ENCODE data around the gene NPRL2. TPM values are rescaled to one million over a fixed set of nuclear protein-coding genes. Genes with fewer than 3 reads are reported as not detected.

Gene NPRL2
- total and polyA plus RNA-seq, 2 of the 13 experiments (the other 11 are each of a cell fraction or from before 2014, with no cell fraction given): 30.6 to 51.4 TPM

DNA sequence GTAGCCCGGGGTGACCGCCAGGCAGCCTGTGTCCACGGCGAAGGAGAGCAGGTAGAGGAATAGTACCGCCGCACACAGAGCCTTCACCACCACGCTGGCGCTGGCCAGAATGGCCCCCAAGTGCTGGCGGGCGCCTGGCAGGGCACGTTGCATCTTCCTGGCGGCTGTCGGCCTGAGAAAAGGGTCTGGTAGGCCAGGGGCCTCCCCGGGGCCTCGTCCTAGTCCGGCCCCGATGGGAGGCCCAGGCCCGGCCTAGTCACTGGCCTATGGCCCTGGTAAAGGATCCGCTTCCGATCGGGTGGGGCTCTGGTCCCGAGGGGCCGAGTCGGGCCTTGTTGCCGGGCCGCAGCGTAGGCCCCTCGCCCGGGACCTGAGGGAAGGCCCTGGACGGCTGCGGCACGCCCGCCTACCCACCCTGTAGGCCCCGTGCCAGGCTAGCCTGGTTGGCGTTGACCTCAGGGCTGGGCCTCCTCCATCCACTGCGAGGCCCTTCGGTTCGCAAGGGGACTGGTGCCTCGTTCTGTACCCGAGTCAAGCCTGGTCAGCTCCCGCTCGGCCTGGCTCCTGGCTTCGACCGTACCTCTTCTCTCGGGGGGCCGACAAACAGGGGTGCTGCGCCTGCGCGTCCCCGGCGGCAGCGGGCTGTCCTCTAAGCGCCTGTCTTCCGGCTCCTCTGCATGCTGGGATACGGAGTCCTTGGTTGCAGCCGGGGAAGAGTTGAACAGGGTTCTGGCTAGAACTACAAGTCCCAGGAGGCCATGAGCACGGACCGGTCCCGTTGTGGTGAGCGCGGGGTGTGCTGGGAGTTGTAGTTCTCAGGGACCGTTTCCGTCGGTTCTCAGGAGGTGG is 8.6 kb upstream of the NPRL2 start, which contains the start of gene TMEM115 (continued):
- TF ChIP-seq, protein P1, sequence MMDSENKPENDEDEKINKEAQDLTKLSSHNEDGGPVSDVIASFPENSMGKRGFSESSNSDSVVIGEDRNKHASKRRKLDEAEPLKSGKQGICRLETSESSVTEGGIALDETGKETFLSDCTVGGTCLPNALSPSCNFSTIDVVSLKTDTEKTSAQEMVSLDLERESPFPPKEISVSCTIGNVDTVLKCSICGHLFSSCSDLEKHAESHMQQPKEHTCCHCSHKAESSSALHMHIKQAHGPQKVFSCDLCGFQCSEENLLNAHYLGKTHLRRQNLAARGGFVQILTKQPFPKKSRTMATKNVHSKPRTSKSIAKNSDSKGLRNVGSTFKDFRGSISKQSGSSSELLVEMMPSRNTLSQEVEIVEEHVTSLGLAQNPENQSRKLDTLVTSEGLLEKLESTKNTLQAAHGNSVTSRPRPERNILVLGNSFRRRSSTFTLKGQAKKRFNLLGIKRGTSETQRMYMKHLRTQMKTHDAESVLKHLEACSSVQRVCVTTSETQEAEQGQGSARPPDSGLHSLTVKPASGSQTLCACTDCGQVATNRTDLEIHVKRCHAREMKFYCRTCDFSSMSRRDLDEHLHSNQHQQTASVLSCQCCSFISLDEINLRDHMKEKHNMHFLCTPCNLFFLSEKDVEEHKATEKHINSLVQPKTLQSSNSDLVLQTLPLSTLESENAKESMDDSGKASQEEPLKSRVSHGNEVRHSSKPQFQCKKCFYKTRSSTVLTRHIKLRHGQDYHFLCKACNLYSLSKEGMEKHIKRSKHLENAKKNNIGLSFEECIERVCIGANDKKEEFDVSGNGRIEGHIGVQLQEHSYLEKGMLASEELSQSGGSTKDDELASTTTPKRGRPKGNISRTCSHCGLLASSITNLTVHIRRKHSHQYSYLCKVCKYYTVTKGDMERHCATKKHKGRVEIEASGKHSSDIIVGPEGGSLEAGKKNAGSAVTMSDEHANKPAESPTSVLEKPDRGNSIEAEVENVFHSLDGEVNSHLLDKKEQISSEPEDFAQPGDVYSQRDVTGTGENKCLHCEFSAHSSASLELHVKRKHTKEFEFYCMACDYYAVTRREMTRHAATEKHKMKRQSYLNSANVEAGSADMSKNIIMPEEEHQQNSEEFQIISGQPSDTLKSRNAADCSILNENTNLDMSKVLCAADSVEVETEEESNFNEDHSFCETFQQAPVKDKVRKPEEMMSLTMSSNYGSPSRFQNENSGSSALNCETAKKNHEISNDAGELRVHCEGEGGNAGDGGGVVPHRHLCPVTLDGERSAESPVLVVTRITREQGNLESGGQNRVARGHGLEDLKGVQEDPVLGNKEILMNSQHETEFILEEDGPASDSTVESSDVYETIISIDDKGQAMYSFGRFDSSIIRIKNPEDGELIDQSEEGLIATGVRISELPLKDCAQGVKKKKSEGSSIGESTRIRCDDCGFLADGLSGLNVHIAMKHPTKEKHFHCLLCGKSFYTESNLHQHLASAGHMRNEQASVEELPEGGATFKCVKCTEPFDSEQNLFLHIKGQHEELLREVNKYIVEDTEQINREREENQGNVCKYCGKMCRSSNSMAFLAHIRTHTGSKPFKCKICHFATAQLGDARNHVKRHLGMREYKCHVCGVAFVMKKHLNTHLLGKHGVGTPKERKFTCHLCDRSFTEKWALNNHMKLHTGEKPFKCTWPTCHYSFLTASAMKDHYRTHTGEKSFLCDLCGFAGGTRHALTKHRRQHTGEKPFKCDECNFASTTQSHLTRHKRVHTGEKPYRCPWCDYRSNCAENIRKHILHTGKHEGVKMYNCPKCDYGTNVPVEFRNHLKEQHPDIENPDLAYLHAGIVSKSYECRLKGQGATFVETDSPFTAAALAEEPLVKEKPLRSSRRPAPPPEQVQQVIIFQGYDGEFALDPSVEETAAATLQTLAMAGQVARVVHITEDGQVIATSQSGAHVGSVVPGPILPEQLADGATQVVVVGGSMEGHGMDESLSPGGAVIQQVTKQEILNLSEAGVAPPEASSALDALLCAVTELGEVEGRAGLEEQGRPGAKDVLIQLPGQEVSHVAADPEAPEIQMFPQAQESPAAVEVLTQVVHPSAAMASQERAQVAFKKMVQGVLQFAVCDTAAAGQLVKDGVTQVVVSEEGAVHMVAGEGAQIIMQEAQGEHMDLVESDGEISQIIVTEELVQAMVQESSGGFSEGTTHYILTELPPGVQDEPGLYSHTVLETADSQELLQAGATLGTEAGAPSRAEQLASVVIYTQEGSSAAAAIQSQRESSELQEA (CRISPR knock-in tag; IDR thresholded peaks at IDR 0.05; ENCODE audit: not compliant biosample characterization): peak; percentile 68
- TF ChIP-seq NFIB (CRISPR knock-in tag; IDR thresholded peaks at IDR 0.05; ENCODE audit: borderline replicate concordance): no peak
- peak; percentile 58; the same call in 1 of the 2 replicates for TF ChIP-seq ZNF614 (CRISPR knock-in tag; IDR thresholded peaks at IDR 0.05; ENCODE audit: borderline replicate concordance)
- TF ChIP-seq, protein P2, sequence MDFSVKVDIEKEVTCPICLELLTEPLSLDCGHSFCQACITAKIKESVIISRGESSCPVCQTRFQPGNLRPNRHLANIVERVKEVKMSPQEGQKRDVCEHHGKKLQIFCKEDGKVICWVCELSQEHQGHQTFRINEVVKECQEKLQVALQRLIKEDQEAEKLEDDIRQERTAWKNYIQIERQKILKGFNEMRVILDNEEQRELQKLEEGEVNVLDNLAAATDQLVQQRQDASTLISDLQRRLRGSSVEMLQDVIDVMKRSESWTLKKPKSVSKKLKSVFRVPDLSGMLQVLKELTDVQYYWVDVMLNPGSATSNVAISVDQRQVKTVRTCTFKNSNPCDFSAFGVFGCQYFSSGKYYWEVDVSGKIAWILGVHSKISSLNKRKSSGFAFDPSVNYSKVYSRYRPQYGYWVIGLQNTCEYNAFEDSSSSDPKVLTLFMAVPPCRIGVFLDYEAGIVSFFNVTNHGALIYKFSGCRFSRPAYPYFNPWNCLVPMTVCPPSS (IDR thresholded peaks at IDR 0.05): no peak
- TF ChIP-seq, protein P3, sequence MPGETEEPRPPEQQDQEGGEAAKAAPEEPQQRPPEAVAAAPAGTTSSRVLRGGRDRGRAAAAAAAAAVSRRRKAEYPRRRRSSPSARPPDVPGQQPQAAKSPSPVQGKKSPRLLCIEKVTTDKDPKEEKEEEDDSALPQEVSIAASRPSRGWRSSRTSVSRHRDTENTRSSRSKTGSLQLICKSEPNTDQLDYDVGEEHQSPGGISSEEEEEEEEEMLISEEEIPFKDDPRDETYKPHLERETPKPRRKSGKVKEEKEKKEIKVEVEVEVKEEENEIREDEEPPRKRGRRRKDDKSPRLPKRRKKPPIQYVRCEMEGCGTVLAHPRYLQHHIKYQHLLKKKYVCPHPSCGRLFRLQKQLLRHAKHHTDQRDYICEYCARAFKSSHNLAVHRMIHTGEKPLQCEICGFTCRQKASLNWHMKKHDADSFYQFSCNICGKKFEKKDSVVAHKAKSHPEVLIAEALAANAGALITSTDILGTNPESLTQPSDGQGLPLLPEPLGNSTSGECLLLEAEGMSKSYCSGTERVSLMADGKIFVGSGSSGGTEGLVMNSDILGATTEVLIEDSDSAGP (CRISPR knock-in tag; IDR thresholded peaks at IDR 0.05; ENCODE audit: borderline replicate concordance): peak; percentile 87
- TF ChIP-seq, protein P4, sequence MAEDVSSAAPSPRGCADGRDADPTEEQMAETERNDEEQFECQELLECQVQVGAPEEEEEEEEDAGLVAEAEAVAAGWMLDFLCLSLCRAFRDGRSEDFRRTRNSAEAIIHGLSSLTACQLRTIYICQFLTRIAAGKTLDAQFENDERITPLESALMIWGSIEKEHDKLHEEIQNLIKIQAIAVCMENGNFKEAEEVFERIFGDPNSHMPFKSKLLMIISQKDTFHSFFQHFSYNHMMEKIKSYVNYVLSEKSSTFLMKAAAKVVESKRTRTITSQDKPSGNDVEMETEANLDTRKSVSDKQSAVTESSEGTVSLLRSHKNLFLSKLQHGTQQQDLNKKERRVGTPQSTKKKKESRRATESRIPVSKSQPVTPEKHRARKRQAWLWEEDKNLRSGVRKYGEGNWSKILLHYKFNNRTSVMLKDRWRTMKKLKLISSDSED (CRISPR knock-in tag; IDR thresholded peaks at IDR 0.05): no peak
- TF ChIP-seq, protein P5, sequence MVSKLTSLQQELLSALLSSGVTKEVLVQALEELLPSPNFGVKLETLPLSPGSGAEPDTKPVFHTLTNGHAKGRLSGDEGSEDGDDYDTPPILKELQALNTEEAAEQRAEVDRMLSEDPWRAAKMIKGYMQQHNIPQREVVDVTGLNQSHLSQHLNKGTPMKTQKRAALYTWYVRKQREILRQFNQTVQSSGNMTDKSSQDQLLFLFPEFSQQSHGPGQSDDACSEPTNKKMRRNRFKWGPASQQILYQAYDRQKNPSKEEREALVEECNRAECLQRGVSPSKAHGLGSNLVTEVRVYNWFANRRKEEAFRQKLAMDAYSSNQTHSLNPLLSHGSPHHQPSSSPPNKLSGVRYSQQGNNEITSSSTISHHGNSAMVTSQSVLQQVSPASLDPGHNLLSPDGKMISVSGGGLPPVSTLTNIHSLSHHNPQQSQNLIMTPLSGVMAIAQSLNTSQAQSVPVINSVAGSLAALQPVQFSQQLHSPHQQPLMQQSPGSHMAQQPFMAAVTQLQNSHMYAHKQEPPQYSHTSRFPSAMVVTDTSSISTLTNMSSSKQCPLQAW (CRISPR knock-in tag; IDR thresholded peaks at IDR 0.05): peak; percentile 79
- TF ChIP-seq TSC22D2 (CRISPR knock-in tag; IDR thresholded peaks at IDR 0.05; ENCODE audit: borderline replicate concordance): peak; percentile 62; the same call in 1 of the 2 replicates
- peak; percentile 78 for TF ChIP-seq KDM4B (CRISPR knock-in tag; IDR thresholded peaks at IDR 0.05)
- TF ChIP-seq ZNF441 (CRISPR knock-in tag; IDR thresholded peaks at IDR 0.05; ENCODE audit: borderline replicate concordance): no peak
- TF ChIP-seq, protein P6, sequence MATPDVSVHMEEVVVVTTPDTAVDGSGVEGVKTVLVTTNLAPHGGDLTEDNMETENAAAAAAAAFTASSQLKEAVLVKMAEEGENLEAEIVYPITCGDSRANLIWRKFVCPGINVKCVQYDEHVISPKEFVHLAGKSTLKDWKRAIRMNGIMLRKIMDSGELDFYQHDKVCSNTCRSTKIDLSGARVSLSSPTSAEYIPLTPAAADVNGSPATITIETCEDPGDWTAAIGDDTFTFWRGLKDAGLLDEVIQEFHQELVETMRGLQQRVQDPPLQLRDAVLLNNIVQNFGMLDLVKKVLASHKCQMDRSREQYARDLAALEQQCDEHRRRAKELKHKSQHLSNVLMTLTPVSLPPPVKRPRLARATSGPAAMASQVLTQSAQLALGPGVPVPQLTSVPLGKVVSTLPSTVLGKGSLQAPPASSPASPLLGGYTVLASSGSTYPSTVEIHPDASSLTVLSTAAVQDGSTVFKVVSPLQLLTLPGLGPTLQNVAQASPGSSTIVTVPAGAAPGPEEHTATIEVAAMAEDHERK (CRISPR knock-in tag; IDR thresholded peaks at IDR 0.05; ENCODE audit: low read depth): peak; percentile 68

Data from HepG2 (cell line).